ENCODE measurements around the gene ZNF217. TPM values are rescaled to one million over a fixed set of nuclear protein-coding genes. Genes with fewer than 3 reads are reported as not detected.

ZNF217 gene
- total and polyA plus RNA-seq, 9 of the 15 experiments (the other 6 are each of a cell fraction or from before 2014, with no cell fraction given): 3.0 to 41.8 (median 16.8) TPM

DNA sequence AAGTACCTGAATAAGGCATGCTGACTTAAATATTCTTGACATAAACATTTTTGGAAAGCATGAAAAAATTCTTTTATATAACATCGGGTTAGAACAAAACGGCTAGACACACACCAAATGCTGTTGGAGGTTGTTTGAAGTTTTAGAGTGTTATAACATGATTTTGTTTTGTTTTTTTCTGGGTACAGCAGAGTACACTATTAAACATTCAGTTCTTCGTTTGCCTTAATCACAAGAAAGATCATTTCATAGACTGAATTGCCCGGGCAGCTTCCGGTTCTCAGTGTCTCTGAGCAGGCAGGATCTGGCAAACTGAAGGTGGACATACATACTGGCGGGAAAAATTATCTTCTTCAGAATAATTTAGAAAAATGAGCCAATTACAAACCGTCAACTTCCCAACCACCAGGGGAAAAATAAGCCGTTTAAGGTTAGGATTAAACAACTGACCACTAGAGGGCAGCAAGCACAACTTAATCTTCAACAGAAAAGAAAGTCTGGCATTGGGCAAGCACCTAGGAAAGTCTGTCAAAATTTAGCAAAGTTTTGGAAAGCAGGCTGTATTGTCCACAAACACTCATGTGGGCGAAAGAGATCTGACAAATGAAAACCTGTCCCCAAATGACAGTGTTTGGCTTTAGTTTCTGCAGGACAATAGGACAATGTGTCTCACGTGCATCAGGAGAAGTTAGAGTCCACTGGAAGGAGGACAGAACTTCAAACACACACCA is 15.0 kb downstream of the ZNF217 start:
- H3K79me2 ChIP-seq (ENCODE audit: control insufficient read depth, insufficient read depth, low read length): peaks cover 99% of the 10 kb centered on the region
- peak overlapping the region; percentile 68 for H3K4me2 ChIP-seq (ENCODE audit: insufficient read depth, low read length)
- H3K36me3 ChIP-seq (ENCODE audit: control insufficient read depth, insufficient read depth, low read length): peaks cover 97% of the 10 kb centered on the region
- peak overlapping the region in 1 of 2 experiments; percentile 49; a peak in 2 of 4 replicates for H3K9ac ChIP-seq (ENCODE audit: insufficient read depth in 1 of 2, low read depth in 2 of 2, low read length in 2 of 2)
- H3K4me1 ChIP-seq (replicated peaks in 1 of 2; ENCODE audit: control insufficient read depth in 2 of 2, insufficient read depth in 2 of 2, low read length in 2 of 2): peaks cover 5 to 17% of the 10 kb centered on the region in 2 experiments; a peak in 4 of 5 replicates
- H3K9me1 ChIP-seq (ENCODE audit: control insufficient read depth, insufficient read depth, low read length): no peaks in the 10 kb centered on the region
- FAIRE-seq (peak; percentile 98), DNase-seq (ENCODE audit: extremely low read depth in 1 of 4, low spot score in 3 of 4) (peak; percentile 57 to 91 (median 72)), ATAC-seq (peak; percentile 80)
- no peaks in the 10 kb centered on the region for H3K27me3 ChIP-seq (ENCODE audit: control insufficient read depth in 2 of 2, insufficient read depth in 2 of 2, low read length in 2 of 2)
- peaks cover 7% of the 10 kb centered on the region; the same call in 1 of the 2 replicates for H4K20me1 ChIP-seq (replicated peaks; ENCODE audit: control insufficient read depth, insufficient read depth, low read length)
- POLR2A ChIA-PET: interaction anchor here (0.5 to 1.1 kb wide), 7 partner anchors 9 to 491 kb away, joined by 3 read pairs; partner anchors contain the start of gene BCAS1
- intact Hi-C loops (cut with micrococcal nuclease): loop anchor here (1.0 to 10.0 kb wide), 6 partner anchors 14 to 486 kb away; partner anchors contain the start of gene ZNF217
- BruUV-seq (replicated peaks): no TSS peak
- H3K4me3 ChIP-seq: no peak overlapping the region
- H3K9me3 ChIP-seq (replicated peaks; ENCODE audit: control insufficient read depth, insufficient read depth, low read depth, low read length): no peaks in the 10 kb centered on the region
- 14% methylated on average over 10 of the region's 10 CpGs for WGBS (ENCODE audit: insufficient coverage, low coverage, missing lambda C conversion rate)
- H2AFZ ChIP-seq (ENCODE audit: low read depth, low read length): no peak overlapping the region
- H3K27ac ChIP-seq (ENCODE audit: extremely low read depth, low read depth, low read length): peak overlapping the region; percentile 80
- in situ Hi-C loops (cut with MboI): loop anchor here (5.0 kb wide), 1 partner anchor 364 kb away; no protein-coding TSS in a partner anchor
- CTCF ChIA-PET (ENCODE audit: low intra/inter-chr PET ratio): interaction anchor here (0.6 to 3.4 kb wide), 7 partner anchors 270 to 365 kb away, joined by 3 to 33 read pairs (median 12); no protein-coding TSS in a partner anchor
- TF ChIP-seq, protein P1, sequence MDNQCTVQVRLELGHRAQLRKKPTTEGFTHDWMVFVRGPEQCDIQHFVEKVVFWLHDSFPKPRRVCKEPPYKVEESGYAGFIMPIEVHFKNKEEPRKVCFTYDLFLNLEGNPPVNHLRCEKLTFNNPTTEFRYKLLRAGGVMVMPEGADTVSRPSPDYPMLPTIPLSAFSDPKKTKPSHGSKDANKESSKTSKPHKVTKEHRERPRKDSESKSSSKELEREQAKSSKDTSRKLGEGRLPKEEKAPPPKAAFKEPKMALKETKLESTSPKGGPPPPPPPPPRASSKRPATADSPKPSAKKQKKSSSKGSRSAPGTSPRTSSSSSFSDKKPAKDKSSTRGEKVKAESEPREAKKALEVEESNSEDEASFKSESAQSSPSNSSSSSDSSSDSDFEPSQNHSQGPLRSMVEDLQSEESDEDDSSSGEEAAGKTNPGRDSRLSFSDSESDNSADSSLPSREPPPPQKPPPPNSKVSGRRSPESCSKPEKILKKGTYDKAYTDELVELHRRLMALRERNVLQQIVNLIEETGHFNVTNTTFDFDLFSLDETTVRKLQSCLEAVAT (IDR thresholded peaks at IDR 0.05): 0 out of 4 replicates have a peak, but pooled peaks of 1 of the 2 experiments have one; percentile 50
- TF ChIP-seq NCOA1 (IDR thresholded peaks at IDR 0.05; ENCODE audit: low read depth) (0 out of 2 replicates have a peak, but pooled peaks have one; percentile 20), SNIP1 (IDR thresholded peaks at IDR 0.05; ENCODE audit: low read depth) (no peak), ETV1 (tag; conservative IDR thresholded peaks at IDR 0.05; ENCODE audit: low read depth) (peak; percentile 11), EWSR1 (IDR thresholded peaks at IDR 0.05; ENCODE audit: borderline replicate concordance, low read depth, partially characterized antibody) (peak; percentile 92), FOXK2 (conservative IDR thresholded peaks at IDR 0.05 in 1 of 2, IDR thresholded peaks at IDR 0.05 in 1 of 2; ENCODE audit: low read depth in 2 of 2) (0 out of 4 replicates have a peak, but pooled peaks of 1 of the 2 experiments have one; percentile 20), ZNF384 (IDR thresholded peaks at IDR 0.05; ENCODE audit: low read depth, low read length) (peak; percentile 43; the same call in 1 of the 2 replicates), NBN (IDR thresholded peaks at IDR 0.05; ENCODE audit: low read depth) (peak; percentile 68; the same call in 1 of the 2 replicates), E2F3 (CRISPR knock-in tag; IDR thresholded peaks at IDR 0.05) (0 out of 2 replicates have a peak, but pooled peaks have one; percentile 26), ZNF699 (CRISPR knock-in tag; IDR thresholded peaks at IDR 0.05; ENCODE audit: insufficient replicate concordance) (no peak), HDAC1 (IDR thresholded peaks at IDR 0.05) (peak in 1 of 2 experiments; percentile 32; a peak in 1 of 4 replicates), SIRT6 (IDR thresholded peaks at IDR 0.05; ENCODE audit: low read depth, low read length) (no peak), ZBTB17 (CRISPR knock-in tag; IDR thresholded peaks at IDR 0.05) (no peak), FOXM1 (IDR thresholded peaks at IDR 0.05; ENCODE audit: low read depth) (peak; percentile 39; the same call in 1 of the 2 replicates), FOXM1 (CRISPR knock-in tag; IDR thresholded peaks at IDR 0.05; ENCODE audit: low read depth) (no peak)
- TF ChIP-seq, protein P2, sequence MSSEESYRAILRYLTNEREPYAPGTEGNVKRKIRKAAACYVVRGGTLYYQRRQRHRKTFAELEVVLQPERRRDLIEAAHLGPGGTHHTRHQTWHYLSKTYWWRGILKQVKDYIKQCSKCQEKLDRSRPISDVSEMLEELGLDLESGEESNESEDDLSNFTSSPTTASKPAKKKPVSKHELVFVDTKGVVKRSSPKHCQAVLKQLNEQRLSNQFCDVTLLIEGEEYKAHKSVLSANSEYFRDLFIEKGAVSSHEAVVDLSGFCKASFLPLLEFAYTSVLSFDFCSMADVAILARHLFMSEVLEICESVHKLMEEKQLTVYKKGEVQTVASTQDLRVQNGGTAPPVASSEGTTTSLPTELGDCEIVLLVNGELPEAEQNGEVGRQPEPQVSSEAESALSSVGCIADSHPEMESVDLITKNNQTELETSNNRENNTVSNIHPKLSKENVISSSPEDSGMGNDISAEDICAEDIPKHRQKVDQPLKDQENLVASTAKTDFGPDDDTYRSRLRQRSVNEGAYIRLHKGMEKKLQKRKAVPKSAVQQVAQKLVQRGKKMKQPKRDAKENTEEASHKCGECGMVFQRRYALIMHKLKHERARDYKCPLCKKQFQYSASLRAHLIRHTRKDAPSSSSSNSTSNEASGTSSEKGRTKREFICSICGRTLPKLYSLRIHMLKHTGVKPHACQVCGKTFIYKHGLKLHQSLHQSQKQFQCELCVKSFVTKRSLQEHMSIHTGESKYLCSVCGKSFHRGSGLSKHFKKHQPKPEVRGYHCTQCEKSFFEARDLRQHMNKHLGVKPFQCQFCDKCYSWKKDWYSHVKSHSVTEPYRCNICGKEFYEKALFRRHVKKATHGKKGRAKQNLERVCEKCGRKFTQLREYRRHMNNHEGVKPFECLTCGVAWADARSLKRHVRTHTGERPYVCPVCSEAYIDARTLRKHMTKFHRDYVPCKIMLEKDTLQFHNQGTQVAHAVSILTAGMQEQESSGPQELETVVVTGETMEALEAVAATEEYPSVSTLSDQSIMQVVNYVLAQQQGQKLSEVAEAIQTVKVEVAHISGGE (CRISPR knock-in tag; IDR thresholded peaks at IDR 0.05): peak in 1 of 3 experiments; percentile 96; a peak in 2 of 6 replicates
